ENCODE results near the gene IL1R2. TPM values are rescaled to one million over a fixed set of nuclear protein-coding genes. Genes with fewer than 3 reads are reported as not detected.
A peak's percentile ranks its signal among the peaks of the same experiment; 100 is the strongest.

Gene IL1R2
- total and polyA plus RNA-seq, 4 donors: 7.3 to 902 (median 64.1) TPM

DNA sequence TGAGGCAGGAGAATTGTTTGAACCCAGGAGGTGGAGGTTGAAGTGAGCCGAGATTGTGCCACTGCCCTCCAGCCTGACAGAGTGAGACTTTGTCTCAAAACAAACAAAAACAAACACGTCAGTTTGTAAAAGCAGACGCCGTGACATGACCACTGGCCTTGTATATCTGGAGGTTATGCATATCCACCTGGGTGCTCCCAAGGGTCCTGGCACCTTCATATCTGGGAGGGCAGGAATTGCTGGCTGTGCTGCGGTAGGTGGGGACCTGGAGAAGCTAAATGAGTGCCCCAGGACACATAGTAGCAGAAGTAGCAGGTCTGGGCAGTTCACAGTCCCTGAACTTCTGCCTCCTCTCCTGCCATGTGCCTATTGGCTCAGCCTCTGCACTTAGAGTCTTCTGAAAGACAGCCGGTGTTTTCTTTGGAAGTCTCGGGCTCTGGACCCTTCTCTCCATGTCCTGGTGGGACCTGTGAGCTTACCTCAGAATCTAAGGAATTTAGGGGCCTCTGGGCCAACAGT, 30.9 kb upstream of the IL1R2 start:
- Histone ChIP-seq H3K4me3 (no peak overlapping the region), H3K4me1 (ENCODE audit: control insufficient read depth in 5 of 5, insufficient read depth in 5 of 5, low read length in 5 of 5) (peaks cover 0 to 30% (median 17%) of the 10 kb centered on the region in 5 donors), H3K27ac (ENCODE audit: low read depth in 1 of 2, low read length in 1 of 2) (peak overlapping the region; percentile 31 to 90), H3K9me3 (ENCODE audit: control insufficient read depth in 4 of 4, insufficient read depth in 3 of 4, low read length in 3 of 4) (peaks cover 0 to 7% (median 0%) of the 10 kb centered on the region in 4 donors), H3K27me3 (ENCODE audit: control insufficient read depth in 3 of 3, insufficient read depth in 3 of 3, low read length in 2 of 3) (no peaks in the 10 kb centered on the region), H3K9ac (ENCODE audit: insufficient read depth in 1 of 2, low read length in 2 of 2) (peak overlapping the region in 1 of 2 donors; percentile 16), H3K36me3 (ENCODE audit: control insufficient read depth in 4 of 4, insufficient read depth in 4 of 4, low read length in 4 of 4) (no peaks in the 10 kb centered on the region)
- no peak for TF ChIP-seq CTCF (IDR thresholded peaks at IDR 0.05; ENCODE audit: control extremely low read depth, extremely low read depth)
- ATAC-seq (ENCODE audit: insufficient read depth, low FRiP score) (peak; percentile 24), DNase-seq (no peak)
- 61 to 69% methylated on average over 7 of the region's 7 CpGs for WGBS, 2 donors

DNA sequence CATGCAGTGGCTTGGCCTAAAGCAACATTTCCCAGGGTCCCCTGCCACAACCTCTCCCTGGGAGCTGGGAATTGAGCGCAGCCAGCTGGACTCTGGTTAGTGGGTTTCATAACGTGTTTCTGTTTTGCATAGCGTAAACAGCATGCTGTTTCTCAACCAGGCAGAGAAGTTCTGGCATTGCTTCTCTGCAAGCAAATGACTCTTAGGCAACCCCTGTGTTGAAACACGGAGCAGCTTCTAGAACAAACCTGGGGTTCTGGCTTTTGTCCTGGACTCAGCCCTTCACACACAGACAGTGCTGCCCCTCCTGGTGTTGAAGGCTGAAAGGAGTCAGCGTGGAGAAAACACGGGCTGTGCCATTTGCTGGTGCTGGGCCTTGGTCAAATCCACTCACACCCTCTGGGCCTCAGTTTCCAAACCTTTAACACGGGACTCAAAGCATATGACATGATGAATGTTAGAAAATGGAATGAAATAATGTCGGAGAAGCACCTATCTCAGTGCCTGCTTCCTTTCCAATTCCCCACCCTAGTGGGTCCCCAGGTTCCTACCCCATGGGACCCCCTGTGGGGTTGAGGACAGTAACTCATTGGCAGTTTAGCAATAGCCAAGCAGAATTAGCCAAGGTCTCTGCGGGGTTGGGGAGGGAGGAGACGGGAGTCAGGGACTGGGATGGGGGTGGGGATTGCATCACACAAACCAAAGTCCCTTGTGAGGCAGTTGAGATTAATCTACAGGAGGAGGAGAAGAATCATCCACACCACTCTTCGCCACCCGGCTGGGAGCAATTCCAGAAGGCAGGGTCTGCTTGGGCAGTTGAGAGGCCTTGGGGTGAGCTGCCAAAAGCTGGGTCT, 30.2 kb upstream of the IL1R2 start:
- Histone ChIP-seq H3K36me3 (ENCODE audit: control insufficient read depth in 4 of 4, insufficient read depth in 4 of 4, low read length in 4 of 4) (no peaks in the 10 kb centered on the region), H3K27me3 (ENCODE audit: control insufficient read depth in 3 of 3, insufficient read depth in 3 of 3, low read length in 2 of 3) (no peaks in the 10 kb centered on the region), H3K4me1 (ENCODE audit: control insufficient read depth in 5 of 5, insufficient read depth in 5 of 5, low read length in 5 of 5) (peaks cover 0 to 30% (median 16%) of the 10 kb centered on the region in 5 donors), H3K9me3 (ENCODE audit: control insufficient read depth in 4 of 4, insufficient read depth in 3 of 4, low read length in 3 of 4) (peaks cover 0 to 5% (median 0%) of the 10 kb centered on the region in 4 donors), H3K4me3 (no peak overlapping the region), H3K27ac (ENCODE audit: low read depth in 1 of 2, low read length in 1 of 2) (peak overlapping the region; percentile 31 to 90), H3K9ac (ENCODE audit: insufficient read depth in 1 of 2, low read length in 2 of 2) (peak overlapping the region in 1 of 2 donors; percentile 75)
- DNase-seq: peak; percentile 95 to 99 (median 98)
- WGBS, 2 donors: 22 to 47% methylated on average over 12 of the region's 12 CpGs
- peak; percentile 82 for ATAC-seq (ENCODE audit: insufficient read depth, low FRiP score)
- TF ChIP-seq CTCF (IDR thresholded peaks at IDR 0.05; ENCODE audit: control extremely low read depth, extremely low read depth): no peak

DNA sequence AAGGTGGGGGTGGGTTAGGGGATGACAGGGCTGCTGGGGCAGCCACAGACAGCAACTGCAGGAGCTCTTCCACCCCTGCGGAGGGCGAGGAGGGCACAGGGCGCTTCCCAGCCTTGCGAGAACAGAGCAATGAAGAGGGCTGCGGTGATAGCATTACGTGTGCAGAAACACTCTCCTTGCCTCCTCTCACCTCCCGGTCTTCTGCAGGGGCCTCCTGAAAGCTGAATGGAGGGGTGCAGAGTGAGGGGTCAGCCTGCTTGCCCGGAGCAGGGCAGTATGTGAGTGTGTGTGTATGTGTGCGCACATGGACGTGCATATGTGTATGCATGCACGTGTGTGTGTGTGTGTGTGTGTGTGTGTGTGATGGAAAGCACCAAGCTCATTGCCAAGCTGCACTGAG, 29.5 kb upstream of the IL1R2 start:
- H3K36me3 ChIP-seq (ENCODE audit: control insufficient read depth in 4 of 4, insufficient read depth in 4 of 4, low read length in 4 of 4): no peaks in the 10 kb centered on the region
- WGBS, 2 donors: 78% methylated on average over 11 of the region's 11 CpGs
- H3K4me1 ChIP-seq (ENCODE audit: control insufficient read depth in 5 of 5, insufficient read depth in 5 of 5, low read length in 5 of 5): peaks cover 0 to 30% (median 16%) of the 10 kb centered on the region in 5 donors
- H3K9ac ChIP-seq (ENCODE audit: insufficient read depth in 1 of 2, low read length in 2 of 2): peak overlapping the region in 1 of 2 donors; percentile 26
- TF ChIP-seq CTCF (IDR thresholded peaks at IDR 0.05; ENCODE audit: control extremely low read depth, extremely low read depth): no peak
- H3K9me3 ChIP-seq (ENCODE audit: control insufficient read depth in 4 of 4, insufficient read depth in 3 of 4, low read length in 3 of 4): peaks cover 0 to 4% (median 0%) of the 10 kb centered on the region in 4 donors
- H3K4me3 ChIP-seq: no peak overlapping the region
- no peak for ATAC-seq (ENCODE audit: insufficient read depth, low FRiP score)
- DNase-seq: peak in 1 of 3 donors; percentile 53
- no peaks in the 10 kb centered on the region for H3K27me3 ChIP-seq (ENCODE audit: control insufficient read depth in 3 of 3, insufficient read depth in 3 of 3, low read length in 2 of 3)
- H3K27ac ChIP-seq (ENCODE audit: low read depth in 1 of 2, low read length in 1 of 2): peak overlapping the region in 1 of 2 donors; percentile 90
